H1 (cell line): ENCODE results near the gene CCNY. TPM values are rescaled to one million over a fixed set of nuclear protein-coding genes. Genes with fewer than 3 reads are reported as not detected.

Experiments
- CTCF ChIA-PET: fragments of 300-600 bp; sonication (Branson Sonifier 250); formaldehyde crosslinking; loops from one replicate; lab custom pipeline; 2021; ENCODE audit not compliant: partially characterized antibody; lab: Charles Lee
- POLR2A ChIA-PET: fragments of 300-600 bp; sonication (Branson Sonifier 250); formaldehyde crosslinking; loops from one replicate; lab custom pipeline; 2021; ENCODE audit warnings: inconsistent platforms; ENCODE audit not compliant: partially characterized antibody; lab: Charles Lee
- DNase-seq, 2 experiments: peaks; one replicate each; pipeline versions ENCODE4 v3.0.0 to v3.0.0-alpha.2; 2010 to 2022; ENCODE audit warnings: low spot score in 2 of 2, low read depth in 1 of 2, mixed read lengths in 1 of 2
- FAIRE-seq: peaks from 2 replicates; lab custom pipeline; 2011; peaks lifted over from hg19 to GRCh38; lab: Jason Lieb, UNC
- H2AFZ ChIP-seq: 2 replicates; pipeline ENCODE4 v1.8.1; 2012; ENCODE audit warnings: low read length, inconsistent platforms
- H2AK5ac ChIP-seq: 2 replicates; pipeline ENCODE4 v1.6.1; 2013; ENCODE audit warnings: low read depth, low read length
- H2BK120ac ChIP-seq: replicated peaks from 2 replicates; pipeline ENCODE3; 2013; ENCODE audit warnings: low read depth, low read length, inconsistent platforms
- H2BK12ac ChIP-seq: 2 replicates; pipeline ENCODE4 v1.6.1; 2013; ENCODE audit warnings: low read depth, low read length
- H2BK15ac ChIP-seq: 2 replicates; pipeline ENCODE4 v1.6.1; 2013; ENCODE audit warnings: low read length
- H2BK20ac ChIP-seq: 2 replicates; pipeline ENCODE4 v1.6.1; 2013; ENCODE audit warnings: low read length
- H2BK5ac ChIP-seq: 2 replicates; pipeline ENCODE4 v1.6.1; 2013; ENCODE audit warnings: low read depth, low read length
- H3K14ac ChIP-seq: 2 replicates; pipeline ENCODE4 v1.6.1; 2013; ENCODE audit warnings: inconsistent platforms; ENCODE audit not compliant: insufficient read length
- H3K18ac ChIP-seq: 2 replicates; pipeline ENCODE4 v1.6.1; 2013; ENCODE audit warnings: low read length; ENCODE audit errors: extremely low read depth
- H3K23ac ChIP-seq: 2 replicates; pipeline ENCODE4 v1.6.1; 2013; ENCODE audit warnings: inconsistent platforms; ENCODE audit not compliant: insufficient read length
- H3K23me2 ChIP-seq: 2 replicates; pipeline ENCODE4 v1.6.1; 2013; ENCODE audit warnings: low read depth, low read length
- H3K27ac ChIP-seq: 2 replicates; pipeline ENCODE4 v1.6.1; 2011; ENCODE audit warnings: low read depth, low read length, inconsistent platforms
- H3K27me3 ChIP-seq, 4 experiments: replicated peaks in 1 of 4; 1 replicate in 1 of 4; 2 replicates in 3 of 4; pipeline versions ENCODE4 v1.6.1 to v1.8.1; 2011 to 2013; ENCODE audit warnings: low read length in 3 of 4, mild to moderate bottlenecking in 3 of 4, inconsistent platforms in 2 of 4, mixed read lengths in 2 of 4, moderate library complexity in 1 of 4; ENCODE audit not compliant: control insufficient read depth in 3 of 4, insufficient read depth in 3 of 4; ENCODE audit errors: extremely low read depth in 1 of 4
- H3K36me3 ChIP-seq, 4 experiments: 2 replicates each; pipeline versions ENCODE4 v1.6.1 to v1.8.1; 2011 to 2013; ENCODE audit warnings: mild to moderate bottlenecking in 4 of 4, low read length in 3 of 4, moderate library complexity in 2 of 4, control low read depth in 1 of 4, inconsistent platforms in 1 of 4; ENCODE audit not compliant: insufficient read depth in 4 of 4, control insufficient read depth in 2 of 4
- H3K4ac ChIP-seq: replicated peaks from 2 replicates; pipeline ENCODE3; 2013; ENCODE audit warnings: low read length, low read depth, mixed read lengths, inconsistent platforms; ENCODE audit not compliant: insufficient read length
- H3K4me1 ChIP-seq, 4 experiments: replicated peaks in 1 of 4; 1 replicate in 1 of 4; 2 replicates in 3 of 4; pipeline versions ENCODE4 v1.6.1 to v1.8.1; 2011 to 2013; ENCODE audit warnings: low read length in 3 of 4, inconsistent platforms in 2 of 4, mixed read lengths in 1 of 4; ENCODE audit not compliant: insufficient read depth in 4 of 4, control insufficient read depth in 3 of 4
- H3K4me2 ChIP-seq, 2 experiments: 2 replicates each; pipeline versions ENCODE4 v1.6.1 to v1.8.1; 2011 to 2013; ENCODE audit warnings: low read depth in 2 of 2, low read length in 2 of 2, control low read depth in 1 of 2, inconsistent platforms in 1 of 2, mild to moderate bottlenecking in 1 of 2; ENCODE audit not compliant: insufficient read depth in 1 of 2
- H3K4me3 ChIP-seq, 4 experiments: fragments of 200-600, 300-600 bp in 1 of 4; sonication (generic), shearing (Covaris generic), sonication (Bioruptor Twin) in 1 of 4; 2 replicates each; pipeline versions ENCODE4 v1.5.1 to v1.8.1; 2011 to 2016; ENCODE audit warnings: low read length in 4 of 4, low read depth in 3 of 4, control low read depth in 2 of 4, inconsistent platforms in 2 of 4, mild to moderate bottlenecking in 2 of 4, mixed read lengths in 1 of 4, moderate library complexity in 1 of 4; ENCODE audit not compliant: insufficient read depth in 2 of 4; ENCODE audit errors: extremely low read depth in 1 of 4
- H3K56ac ChIP-seq: replicated peaks from 2 replicates; pipeline ENCODE3; 2013; ENCODE audit warnings: low read depth, mild to moderate bottlenecking, mixed read lengths, low read length, inconsistent platforms; ENCODE audit not compliant: insufficient read length
- H3K79me1 ChIP-seq: 2 replicates; pipeline ENCODE4 v1.6.1; 2013; ENCODE audit warnings: low read depth, low read length, control low read depth
- H3K79me2 ChIP-seq, 2 experiments: 2 replicates each; pipeline versions ENCODE4 v1.6.1 to v1.8.1; 2012 to 2013; ENCODE audit warnings: low read length in 2 of 2, mild to moderate bottlenecking in 2 of 2, inconsistent platforms in 1 of 2; ENCODE audit not compliant: insufficient read depth in 2 of 2, control insufficient read depth in 1 of 2
- H3K9ac ChIP-seq, 4 experiments: replicated peaks in 1 of 4; 1 replicate in 1 of 4; 2 replicates in 3 of 4; pipeline versions ENCODE4 v1.6.1 to v1.8.1; 2011 to 2013; ENCODE audit warnings: low read depth in 3 of 4, low read length in 3 of 4, control low read depth in 2 of 4, mild to moderate bottlenecking in 2 of 4, moderate library complexity in 2 of 4, inconsistent platforms in 1 of 4; ENCODE audit errors: extremely low read depth in 1 of 4
- H3K9me3 ChIP-seq, 2 experiments: 2 replicates each; pipeline versions ENCODE4 v1.6.1 to v1.8.1; 2012 to 2013; ENCODE audit warnings: mild to moderate bottlenecking in 2 of 2, moderate library complexity in 2 of 2, control low read depth in 1 of 2, inconsistent platforms in 1 of 2, low read depth in 1 of 2, low read length in 1 of 2, mixed read lengths in 1 of 2; ENCODE audit not compliant: insufficient read depth in 2 of 2
- H4K20me1 ChIP-seq, 2 experiments: replicated peaks in 1 of 2; 2 replicates each; pipeline versions ENCODE3 to v1.8.1; 2011 to 2013; ENCODE audit warnings: inconsistent platforms in 2 of 2, low read length in 2 of 2, mild to moderate bottlenecking in 1 of 2; ENCODE audit not compliant: insufficient read depth in 2 of 2, control insufficient read depth in 1 of 2
- H4K5ac ChIP-seq: 2 replicates; pipeline ENCODE4 v1.6.1; 2013; ENCODE audit warnings: low read length, low read depth, mixed read lengths, inconsistent platforms; ENCODE audit not compliant: insufficient read length
- H4K8ac ChIP-seq: 2 replicates; pipeline ENCODE4 v1.8.0; 2013; ENCODE audit warnings: mild to moderate bottlenecking, moderate library complexity, low read length, inconsistent platforms; ENCODE audit not compliant: insufficient read depth; ENCODE audit errors: extremely low read depth
- H4K91ac ChIP-seq: replicated peaks from 2 replicates; pipeline ENCODE3; 2013; ENCODE audit warnings: low read length, mixed read lengths, inconsistent platforms; ENCODE audit not compliant: insufficient read length
- SP1 ChIP-seq: IDR thresholded peaks from 2 replicates; pipeline ENCODE4 v1.6.1; 2011; ENCODE audit warnings: low read depth, low read length
- SRF ChIP-seq: IDR thresholded peaks from 2 replicates; pipeline ENCODE4 v1.6.1; 2011; ENCODE audit warnings: mild to moderate bottlenecking, low read depth, low read length, moderate library complexity
- WGBS, 2 experiments: shearing (Covaris generic) in 1 of 2; methylation state at CpG; one replicate each; pipeline versions ENCODE4 v1.1.6 to v1.1.7; 2013 to 2015; ENCODE audit warnings: low lambda C conversion rate in 2 of 2, mixed read lengths in 2 of 2, inconsistent platforms in 1 of 2, low coverage in 1 of 2, missing lambda C conversion rate in 1 of 2; ENCODE audit not compliant: insufficient replicate concordance in 2 of 2, insufficient coverage in 1 of 2, insufficient read length in 1 of 2; ENCODE audit errors: extremely low coverage in 1 of 2, missing lambda C conversion rate in 1 of 2; 5-methylcytosine and 5-hydroxymethylcytosine counted together
- polyA plus RNA-seq, 7 experiments: library from polyadenylated mRNA; depleted of rRNA in 3 of 7; stranded (reverse) in 5 of 7; unstranded in 2 of 7; fragments of >200 nt in 5 of 7; fragments of 200-250 nt in 2 of 7; gene quantifications; 1 replicate in 5 of 7; 2 replicates in 1 of 7; 4 replicates in 1 of 7; pipeline versions ENCODE4 v1.2.1 to v1.2.3, GENCODE V29; 2011 to 2013; ENCODE audit warnings: missing spikeins in 2 of 7, mixed read lengths in 2 of 7
- total RNA-seq: library from RNA; stranded (reverse); fragmentation: NEBNext Ultra II Directional; extraction: Animal tissue kit (Norgen Biotek cat#: 25700); gene quantifications from 2 replicates; pipeline ENCODE4 v1.2.1, GENCODE V29; 2021
- TF ChIP-seq, protein P1 (sequence below): IDR thresholded peaks from 2 replicates; pipeline ENCODE4 v1.6.1; 2011; ENCODE audit warnings: low read depth, mild to moderate bottlenecking, low read length; ENCODE audit not compliant: insufficient read depth

CCNY gene
- total and polyA plus RNA-seq, 2 of the 8 experiments (the other 6 are each of a cell fraction or from before 2014, with no cell fraction given), result 25.3 to 68.2 TPM

DNA sequence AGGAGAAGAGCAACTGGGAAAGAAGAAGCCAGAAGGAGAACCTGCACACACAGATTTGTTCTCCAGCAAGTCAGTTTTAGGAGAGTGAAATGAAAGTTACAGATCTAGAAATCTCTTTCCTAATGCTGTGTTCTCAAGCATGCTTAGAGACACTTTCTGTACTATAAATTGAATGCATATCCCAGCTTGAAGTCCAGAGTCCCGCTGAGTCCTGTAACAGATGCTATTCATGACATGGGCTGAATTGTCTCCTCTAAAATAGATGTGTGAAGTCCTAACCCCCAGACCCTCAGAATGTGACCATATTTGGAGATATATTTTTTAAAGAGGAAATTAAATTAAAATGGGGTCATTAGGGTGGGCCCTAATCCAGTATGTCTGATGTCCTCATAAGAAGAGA is 222.0 kb downstream of the CCNY start:
- TF ChIP-seq SP1, result no peak
- TF ChIP-seq, protein P1, sequence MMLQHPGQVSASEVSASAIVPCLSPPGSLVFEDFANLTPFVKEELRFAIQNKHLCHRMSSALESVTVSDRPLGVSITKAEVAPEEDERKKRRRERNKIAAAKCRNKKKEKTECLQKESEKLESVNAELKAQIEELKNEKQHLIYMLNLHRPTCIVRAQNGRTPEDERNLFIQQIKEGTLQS, result no peak
- no peak for TF ChIP-seq SRF
- TF ChIP-seq, all 59 proteins: peak for 0
- Histone ChIP-seq H4K91ac (no peak overlapping the region), H3K14ac (no peak overlapping the region), H3K9me3 (no peaks in the 10 kb centered on the region), H2BK20ac (no peak overlapping the region), H3K36me3 (no peaks in the 10 kb centered on the region; a peak in 1 of 8 replicates), H2AFZ (no peak overlapping the region), H3K18ac (no peak overlapping the region), H3K56ac (no peak overlapping the region), H4K5ac (no peak overlapping the region), H2BK15ac (no peak overlapping the region), H3K4me1 (no peaks in the 10 kb centered on the region; a peak in 1 of 7 replicates), H3K79me1 (no peaks in the 10 kb centered on the region), H3K4me3 (no peak overlapping the region), H2AK5ac (no peak overlapping the region), H3K27ac (no peak overlapping the region), H4K20me1 (no peaks in the 10 kb centered on the region), H3K9ac (no peak overlapping the region), H3K4me2 (no peak overlapping the region), H2BK120ac (no peak overlapping the region), H3K23ac (no peak overlapping the region), H3K79me2 (no peaks in the 10 kb centered on the region), H3K4ac (no peak overlapping the region), H3K27me3 (no peaks in the 10 kb centered on the region), H2BK5ac (no peak overlapping the region), H3K23me2 (no peaks in the 10 kb centered on the region), H2BK12ac (no peak overlapping the region), H4K8ac (no peak overlapping the region)
- DNase-seq, result no peak
- no peak for FAIRE-seq
- 100% methylated on average over 1 of the region's 1 CpG; no CpG with 5 or more reads in 1 of the 2 experiments for WGBS, 2 experiments
- ChIA-PET CTCF (interaction anchor here (1.0 kb wide), 1 partner anchor 53 kb away, joined by 3 read pairs; no protein-coding TSS in a partner anchor), POLR2A (no interaction called here)
